K562 (cell line): ENCODE results near the gene ABCB4. TPM values are rescaled to one million over a fixed set of nuclear protein-coding genes. Genes with fewer than 3 reads are reported as not detected.

Experiments
- ATAC-seq: fragments of 200-7000 bp; cut with Tn5 transposase; 3 replicates; pipeline ENCODE4 v1.9.1; 2020; ENCODE audit warnings: moderate library complexity
- BruUV-seq: library from RNA; stranded (reverse); fragments of 400-500 nt; replicated peaks from 2 replicates; lab custom pipeline; 2021; lab: Mats Ljungman, UMichigan
- CTCF ChIA-PET: fragments of 300-600 bp; formaldehyde crosslinking; extraction: SDS; loops from one replicate; lab custom pipeline; 2021; ENCODE audit warnings: low intra/inter-chr PET ratio; lab: Yijun Ruan, JAX
- POLR2A ChIA-PET: fragments of 300-600, 350-650 bp; sonication (Branson Sonifier 250); formaldehyde crosslinking; extraction: SDS; loops from one replicate; lab custom pipeline; 2021; ENCODE audit warnings: antibody characterized with exemption, inconsistent platforms; lab: Yijun Ruan, JAX
- DNase-seq, 4 experiments: peaks; one replicate each; pipeline versions ENCODE4 v3.0.0 to v3.0.0-alpha.2; 2011 to 2018; ENCODE audit warnings: low spot score in 3 of 4, mixed read lengths in 3 of 4; ENCODE audit errors: extremely low read depth in 1 of 4
- FAIRE-seq: peaks from 2 replicates; lab custom pipeline; 2011; peaks lifted over from hg19 to GRCh38; lab: Jason Lieb, UNC
- H2AFZ ChIP-seq: 2 replicates; pipeline ENCODE4 v1.6.0; 2011; ENCODE audit warnings: low read depth, low read length, control low read depth, inconsistent platforms
- H3K27ac ChIP-seq: fragments of 200-600 bp; 3 replicates; pipeline ENCODE4 v1.8.0; 2011; ENCODE audit warnings: low read depth, mild to moderate bottlenecking, control low read depth, inconsistent platforms, low read length, moderate library complexity, mixed read lengths; ENCODE audit errors: extremely low read depth
- H3K27me3 ChIP-seq, 2 experiments: fragments of 300-600 bp in 1 of 2; 2 replicates in 1 of 2; 3 replicates in 1 of 2; pipeline versions ENCODE4 v1.6.0 to v1.8.0; 2011; ENCODE audit warnings: inconsistent platforms in 2 of 2, low read length in 2 of 2, mild to moderate bottlenecking in 1 of 2, mixed read lengths in 1 of 2, moderate library complexity in 1 of 2; ENCODE audit not compliant: control insufficient read depth in 2 of 2, insufficient read depth in 2 of 2
- H3K36me3 ChIP-seq: fragments of 300-600 bp; 3 replicates; pipeline ENCODE4 v1.8.0; 2011; ENCODE audit warnings: mild to moderate bottlenecking, low read length, inconsistent platforms; ENCODE audit not compliant: control insufficient read depth, insufficient read depth
- H3K4me1 ChIP-seq, 2 experiments: fragments of 200-600 bp in 1 of 2; replicated peaks in 1 of 2; 2 replicates in 1 of 2; 3 replicates in 1 of 2; pipeline versions ENCODE4 v1.5.1 to v1.8.0; 2011; ENCODE audit warnings: inconsistent platforms in 2 of 2, low read length in 2 of 2, mild to moderate bottlenecking in 1 of 2, mixed read lengths in 1 of 2, moderate library complexity in 1 of 2; ENCODE audit not compliant: control insufficient read depth in 2 of 2, insufficient read depth in 2 of 2
- H3K4me2 ChIP-seq: 2 replicates; pipeline ENCODE4 v1.6.1; 2011; ENCODE audit warnings: low read length, control low read depth, inconsistent platforms, mixed read lengths; ENCODE audit not compliant: insufficient read depth
- H3K4me3 ChIP-seq: fragments of 200-600 bp; sonication (generic), shearing (Covaris generic); 2 replicates; pipeline ENCODE4 v1.5.1; 2016; ENCODE audit warnings: control low read depth, inconsistent platforms
- H3K79me2 ChIP-seq: fragments of 200-600 bp; 3 replicates; pipeline ENCODE4 v1.8.0; 2011; ENCODE audit warnings: low read length, inconsistent platforms; ENCODE audit not compliant: control insufficient read depth, insufficient read depth
- H3K9ac ChIP-seq, 2 experiments: 2 replicates each; pipeline versions ENCODE4 v1.6.0 to v1.6.1; 2011; ENCODE audit warnings: low read depth in 2 of 2, low read length in 2 of 2, control low read depth in 1 of 2, inconsistent platforms in 1 of 2, mild to moderate bottlenecking in 1 of 2, mixed read lengths in 1 of 2; ENCODE audit not compliant: insufficient read depth in 1 of 2
- H3K9me1 ChIP-seq: one replicate; pipeline ENCODE4 v1.6.0; 2011; ENCODE audit warnings: inconsistent platforms, mild to moderate bottlenecking, low read length, moderate library complexity; ENCODE audit not compliant: control insufficient read depth, insufficient read depth
- H3K9me3 ChIP-seq: replicated peaks from 2 replicates; pipeline ENCODE4 v1.5.1; 2011; ENCODE audit warnings: low read depth, low read length, inconsistent platforms; ENCODE audit not compliant: control insufficient read depth, insufficient read depth
- H4K20me1 ChIP-seq: replicated peaks from 2 replicates; pipeline ENCODE4 v1.6.1; 2011; ENCODE audit warnings: low read length, inconsistent platforms, mixed read lengths; ENCODE audit not compliant: control insufficient read depth, insufficient read depth
- CBFB ChIP-seq: sonication (generic); formaldehyde crosslinking; IDR thresholded peaks from 2 replicates; pipeline ENCODE4 v1.4.0; 2020; ENCODE audit warnings: mild to moderate bottlenecking, missing genetic modification reagents
- CHD1 ChIP-seq: fragments of 200-600 bp; sonication (generic); IDR thresholded peaks from one replicate; pipeline ENCODE4 v1.6.1; 2012; ENCODE audit warnings: mild to moderate bottlenecking, moderate library complexity, low read length, inconsistent platforms
- FOSL1 ChIP-seq: fragments of 200-800 bp; sonication (Bioruptor generic); conservative IDR thresholded peaks from 2 replicates; pipeline ENCODE4 v1.6.1; 2016; ENCODE audit warnings: missing genetic modification characterization, missing compliant biosample characterization
- HNRNPH1 ChIP-seq: fragments of 200-400 bp; formaldehyde crosslinking; optimal IDR thresholded peaks from 2 replicates; pipeline ENCODE3; 2017; ENCODE audit warnings: low read depth, mild to moderate bottlenecking, low read length, moderate library complexity
- KAT2B ChIP-seq: IDR thresholded peaks from one replicate; pipeline ENCODE4 v1.6.1; 2012; ENCODE audit warnings: low read depth, mild to moderate bottlenecking, control low read depth, inconsistent platforms, low read length, moderate library complexity
- MTA1 ChIP-seq: fragments of 450-650 bp; IDR thresholded peaks from 2 replicates; pipeline ENCODE4 v1.6.1; 2017; ENCODE audit warnings: borderline replicate concordance
- MTA3 ChIP-seq: fragments of 450-650 bp; formaldehyde crosslinking; IDR thresholded peaks from 2 replicates; pipeline ENCODE4 v1.6.1; 2017; ENCODE audit warnings: mild to moderate bottlenecking, borderline replicate concordance
- PML ChIP-seq: IDR thresholded peaks from 2 replicates; pipeline ENCODE4 v1.6.1; 2012; ENCODE audit warnings: low read length, inconsistent platforms
- SNIP1 ChIP-seq: fragments of 450-650 bp; IDR thresholded peaks from 2 replicates; pipeline ENCODE4 v1.7.1; 2017; ENCODE audit warnings: low read depth, mild to moderate bottlenecking
- XRCC5 ChIP-seq: fragments of 200-400 bp; formaldehyde crosslinking; IDR thresholded peaks from 2 replicates; pipeline ENCODE4 v1.6.1; 2017; ENCODE audit warnings: low read depth, mild to moderate bottlenecking, low read length
- ZBTB17 ChIP-seq: fragments of 450-650 bp; formaldehyde crosslinking; IDR thresholded peaks from 2 replicates; pipeline ENCODE4 v1.4.0; 2020; ENCODE audit warnings: mild to moderate bottlenecking
- ZKSCAN3 ChIP-seq: fragments of 250-450 bp; sonication (Bioruptor Pico); IDR thresholded peaks from 2 replicates; pipeline ENCODE4 v1.4.0; 2020
- ZNF232 ChIP-seq: sonication (generic); formaldehyde crosslinking; IDR thresholded peaks from 2 replicates; pipeline ENCODE4 v1.8.0; 2022; ENCODE audit warnings: mild to moderate bottlenecking, missing genetic modification reagents
- WGBS: fragments of 100-300 bp; shearing (Covaris generic); methylation state at CpG from one replicate; pipeline ENCODE4 v1.1.6; 2016; ENCODE audit warnings: low coverage, mixed read lengths; ENCODE audit not compliant: insufficient coverage; ENCODE audit errors: missing lambda C conversion rate; 5-methylcytosine and 5-hydroxymethylcytosine counted together
- in situ Hi-C: fragments of 300-500 bp; cut with MboI; formaldehyde crosslinking; loops from 4 replicates; pipeline ENCODE4 v1.15.0; 2018; ENCODE audit warnings: inconsistent platforms, mixed read lengths
- intact Hi-C: fragments of 100-400 bp; cut with micrococcal nuclease; formaldehyde crosslinking; loops from 2 replicates; pipeline ENCODE4 v1.14.2; 2022
- polyA plus RNA-seq, 8 experiments: library from polyadenylated mRNA; depleted of rRNA in 4 of 8; stranded (reverse) in 5 of 8; unstranded in 3 of 8; fragments of >200 nt; fragmentation: Nextera tagmentation in 2 of 8; fragmentation: Illumina TruSeq in 1 of 8; extraction: Ambion mirVana in 2 of 8; extraction: Trizol in 1 of 8; gene quantifications; 2 replicates each; pipeline versions ENCODE4 v1.2.1 to v1.2.3, GENCODE V29; 2011 to 2014; ENCODE audit warnings: inconsistent platforms in 1 of 8, missing spikeins in 1 of 8
- total RNA-seq, 7 experiments: library from RNA; depleted of rRNA in 6 of 7; stranded (reverse); fragments of >200 nt in 6 of 7; fragmentation: Illumina TruSeq in 2 of 7; extraction: Trizol in 2 of 7; gene quantifications; 2 replicates each; pipeline versions ENCODE4 v1.2.1 to v1.2.3, GENCODE V29; 2011 to 2021; ENCODE audit warnings: low replicate concordance in 1 of 7
- TF ChIP-seq, protein P1 (sequence below): sonication (generic); formaldehyde crosslinking; IDR thresholded peaks from 2 replicates; pipeline ENCODE4 v1.8.1; 2023; ENCODE audit warnings: mild to moderate bottlenecking, missing genetic modification reagents
- TF ChIP-seq, protein P2 (sequence below): fragments of 200-800 bp; sonication (Bioruptor generic); IDR thresholded peaks from 2 replicates; pipeline ENCODE4 v1.6.1; 2016; ENCODE audit warnings: missing genetic modification characterization, missing compliant biosample characterization

The ABCB4 gene
- total and polyA plus RNA-seq, 9 of the 15 experiments (the other 6 are each of a cell fraction or from before 2014, with no cell fraction given), result 0.06 to 0.73 (median 0.40) TPM

DNA sequence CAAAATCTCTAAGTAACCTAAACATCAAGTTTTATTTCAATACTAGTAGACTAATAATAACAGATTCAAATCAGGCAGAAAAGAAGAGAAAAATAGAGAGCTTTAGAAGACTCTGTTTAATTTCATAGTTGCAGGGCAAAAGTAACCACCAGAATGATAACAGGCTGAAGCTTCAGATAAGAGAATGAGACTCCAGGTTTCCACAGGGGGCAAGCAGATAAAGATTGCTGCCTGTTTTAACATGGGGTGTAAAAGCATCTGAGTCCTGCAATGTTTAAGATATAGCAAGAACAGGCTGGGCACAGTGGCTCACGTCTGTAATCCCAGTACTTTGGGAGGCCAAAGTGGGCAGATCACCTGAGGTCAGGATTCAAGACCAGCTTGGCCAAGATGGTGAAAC lies 119.0 kb downstream of the ABCB4 start:
- in situ Hi-C loops, result no loop called here
- Histone ChIP-seq H4K20me1 (no peaks in the 10 kb centered on the region), H3K4me2 (no peak overlapping the region), H3K27ac (no peak overlapping the region), H3K27me3 (no peaks in the 10 kb centered on the region), H3K9me1 (no peaks in the 10 kb centered on the region), H3K36me3 (no peaks in the 10 kb centered on the region), H3K9me3 (no peaks in the 10 kb centered on the region), H3K9ac (no peak overlapping the region), H2AFZ (no peak overlapping the region), H3K4me1 (peaks cover 0 to 4% of the 10 kb centered on the region in 2 experiments; a peak in 1 of 5 replicates), H3K4me3 (no peak overlapping the region), H3K79me2 (no peaks in the 10 kb centered on the region)
- DNase-seq (peak in 2 of 4 experiments; percentile 57 to 62), ATAC-seq (peak; percentile 76), FAIRE-seq (peak; percentile 80)
- intact Hi-C loops, result no loop called here
- no TSS peak for BruUV-seq
- ChIA-PET POLR2A (interaction anchor here (1.2 kb wide), 1 partner anchor 20 kb away, joined by 3 read pairs; no protein-coding TSS in a partner anchor), CTCF (no interaction called here)
- WGBS, result 6% methylated on average over 1 of the region's 1 CpG
- TF ChIP-seq ZBTB17 (CRISPR knock-in tag) (no peak), MTA3 (no peak), ZNF232 (CRISPR knock-in tag) (no peak), CHD1 (no peak), HNRNPH1 (no peak), SNIP1 (no peak), XRCC5 (no peak), KAT2B (no peak), MTA1 (no peak), PML (peak; percentile 49; the same call in 1 of the 2 replicates), ZKSCAN3 (CRISPR knock-in tag) (no peak), CBFB (no peak), FOSL1 (tag) (no peak)
- TF ChIP-seq, protein P1, sequence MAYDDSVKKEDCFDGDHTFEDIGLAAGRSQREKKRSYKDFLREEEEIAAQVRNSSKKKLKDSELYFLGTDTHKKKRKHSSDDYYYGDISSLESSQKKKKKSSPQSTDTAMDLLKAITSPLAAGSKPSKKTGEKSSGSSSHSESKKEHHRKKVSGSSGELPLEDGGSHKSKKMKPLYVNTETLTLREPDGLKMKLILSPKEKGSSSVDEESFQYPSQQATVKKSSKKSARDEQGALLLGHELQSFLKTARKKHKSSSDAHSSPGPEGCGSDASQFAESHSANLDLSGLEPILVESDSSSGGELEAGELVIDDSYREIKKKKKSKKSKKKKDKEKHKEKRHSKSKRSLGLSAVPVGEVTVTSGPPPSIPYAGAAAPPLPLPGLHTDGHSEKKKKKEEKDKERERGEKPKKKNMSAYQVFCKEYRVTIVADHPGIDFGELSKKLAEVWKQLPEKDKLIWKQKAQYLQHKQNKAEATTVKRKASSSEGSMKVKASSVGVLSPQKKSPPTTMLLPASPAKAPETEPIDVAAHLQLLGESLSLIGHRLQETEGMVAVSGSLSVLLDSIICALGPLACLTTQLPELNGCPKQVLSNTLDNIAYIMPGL, result no peak
- TF ChIP-seq, protein P2, sequence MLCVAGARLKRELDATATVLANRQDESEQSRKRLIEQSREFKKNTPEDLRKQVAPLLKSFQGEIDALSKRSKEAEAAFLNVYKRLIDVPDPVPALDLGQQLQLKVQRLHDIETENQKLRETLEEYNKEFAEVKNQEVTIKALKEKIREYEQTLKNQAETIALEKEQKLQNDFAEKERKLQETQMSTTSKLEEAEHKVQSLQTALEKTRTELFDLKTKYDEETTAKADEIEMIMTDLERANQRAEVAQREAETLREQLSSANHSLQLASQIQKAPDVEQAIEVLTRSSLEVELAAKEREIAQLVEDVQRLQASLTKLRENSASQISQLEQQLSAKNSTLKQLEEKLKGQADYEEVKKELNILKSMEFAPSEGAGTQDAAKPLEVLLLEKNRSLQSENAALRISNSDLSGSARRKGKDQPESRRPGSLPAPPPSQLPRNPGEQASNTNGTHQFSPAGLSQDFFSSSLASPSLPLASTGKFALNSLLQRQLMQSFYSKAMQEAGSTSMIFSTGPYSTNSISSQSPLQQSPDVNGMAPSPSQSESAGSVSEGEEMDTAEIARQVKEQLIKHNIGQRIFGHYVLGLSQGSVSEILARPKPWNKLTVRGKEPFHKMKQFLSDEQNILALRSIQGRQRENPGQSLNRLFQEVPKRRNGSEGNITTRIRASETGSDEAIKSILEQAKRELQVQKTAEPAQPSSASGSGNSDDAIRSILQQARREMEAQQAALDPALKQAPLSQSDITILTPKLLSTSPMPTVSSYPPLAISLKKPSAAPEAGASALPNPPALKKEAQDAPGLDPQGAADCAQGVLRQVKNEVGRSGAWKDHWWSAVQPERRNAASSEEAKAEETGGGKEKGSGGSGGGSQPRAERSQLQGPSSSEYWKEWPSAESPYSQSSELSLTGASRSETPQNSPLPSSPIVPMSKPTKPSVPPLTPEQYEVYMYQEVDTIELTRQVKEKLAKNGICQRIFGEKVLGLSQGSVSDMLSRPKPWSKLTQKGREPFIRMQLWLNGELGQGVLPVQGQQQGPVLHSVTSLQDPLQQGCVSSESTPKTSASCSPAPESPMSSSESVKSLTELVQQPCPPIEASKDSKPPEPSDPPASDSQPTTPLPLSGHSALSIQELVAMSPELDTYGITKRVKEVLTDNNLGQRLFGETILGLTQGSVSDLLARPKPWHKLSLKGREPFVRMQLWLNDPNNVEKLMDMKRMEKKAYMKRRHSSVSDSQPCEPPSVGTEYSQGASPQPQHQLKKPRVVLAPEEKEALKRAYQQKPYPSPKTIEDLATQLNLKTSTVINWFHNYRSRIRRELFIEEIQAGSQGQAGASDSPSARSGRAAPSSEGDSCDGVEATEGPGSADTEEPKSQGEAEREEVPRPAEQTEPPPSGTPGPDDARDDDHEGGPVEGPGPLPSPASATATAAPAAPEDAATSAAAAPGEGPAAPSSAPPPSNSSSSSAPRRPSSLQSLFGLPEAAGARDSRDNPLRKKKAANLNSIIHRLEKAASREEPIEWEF, result no peak
